PC-3 (cell line): ENCODE results near the gene ZNF764.

Experiments used
- CTCF ChIP-seq: fragments of 300-600 bp; sonication (generic); conservative IDR thresholded peaks from 2 replicates; pipeline ENCODE4 v1.5.1; 2017; ENCODE audit warnings: antibody characterized with exemption, low read depth, mild to moderate bottlenecking, low read length
- EZH2 ChIP-seq: fragments of 300-600 bp; sonication (generic); IDR thresholded peaks from one replicate; pipeline ENCODE4 v1.6.1; 2017; ENCODE audit warnings: antibody characterized with exemption, mild to moderate bottlenecking, low read length; ENCODE audit not compliant: unreplicated experiment
- EZH2phosphoT487 ChIP-seq: fragments of 300-600 bp; sonication (generic); IDR thresholded peaks from 2 replicates; pipeline ENCODE4 v1.6.1; 2018; ENCODE audit warnings: mild to moderate bottlenecking, antibody characterized with exemption, low read length, borderline replicate concordance

- TF ChIP-seq EZH2phosphoT487, result no peak
- TF ChIP-seq CTCF, result no peak
- TF ChIP-seq EZH2, result no peak
Observed at GRCh38 chr16:30555315-30556124, 2.7 kb downstream of the ZNF764 start.
